ENCODE data around the gene PKP3.

Gene PKP3

GRCh38 chr11:451738-452137 is 57.7 kb downstream of the PKP3 start:
- TF ChIP-seq CTCF (IDR thresholded peaks at IDR 0.05; ENCODE audit: poor library complexity, severe bottlenecking) = no peak
- DNase-seq (ENCODE audit: low spot score) = no peak
- Histone ChIP-seq H3K4me3 (ENCODE audit: severe bottlenecking) (no peak overlapping the region), H3K9me3 (ENCODE audit: severe bottlenecking) (no peaks in the 10 kb centered on the region), H3K27me3 (ENCODE audit: insufficient read depth, poor library complexity, severe bottlenecking) (no peaks in the 10 kb centered on the region), H3K27ac (ENCODE audit: poor library complexity, severe bottlenecking) (no peak overlapping the region), H3K4me1 (ENCODE audit: insufficient read depth, poor library complexity, severe bottlenecking) (peaks cover 5% of the 10 kb centered on the region), H3K36me3 (ENCODE audit: low read depth) (peaks cover 17% of the 10 kb centered on the region; the same call in 1 of the 2 replicates)
- no peak for ATAC-seq (ENCODE audit: low read depth)

- no peaks in the 10 kb centered on the region for H3K9me3 ChIP-seq (ENCODE audit: severe bottlenecking)
- no peaks in the 10 kb centered on the region for H3K27me3 ChIP-seq (ENCODE audit: insufficient read depth, poor library complexity, severe bottlenecking)
- H3K36me3 ChIP-seq (ENCODE audit: low read depth) = peaks cover 17% of the 10 kb centered on the region; the same call in 1 of the 2 replicates
- no peak for TF ChIP-seq CTCF (IDR thresholded peaks at IDR 0.05; ENCODE audit: poor library complexity, severe bottlenecking)
- H3K4me3 ChIP-seq (ENCODE audit: severe bottlenecking) = no peak overlapping the region
- ATAC-seq (ENCODE audit: low read depth) (no peak), DNase-seq (ENCODE audit: low spot score) (no peak)
- peaks cover 5% of the 10 kb centered on the region for H3K4me1 ChIP-seq (ENCODE audit: insufficient read depth, poor library complexity, severe bottlenecking)
- no peak overlapping the region for H3K27ac ChIP-seq (ENCODE audit: poor library complexity, severe bottlenecking)
These were observed 58.3 kb downstream of the PKP3 start for GRCh38 chr11:452203-452744.

GRCh38 chr11:452916-453527 is 59.0 kb downstream of the PKP3 start:
- Histone ChIP-seq H3K9me3 (ENCODE audit: severe bottlenecking) (no peaks in the 10 kb centered on the region), H3K36me3 (ENCODE audit: low read depth) (peaks cover 17% of the 10 kb centered on the region; the same call in 1 of the 2 replicates), H3K4me3 (ENCODE audit: severe bottlenecking) (no peak overlapping the region), H3K27me3 (ENCODE audit: insufficient read depth, poor library complexity, severe bottlenecking) (no peaks in the 10 kb centered on the region), H3K27ac (ENCODE audit: poor library complexity, severe bottlenecking) (no peak overlapping the region), H3K4me1 (ENCODE audit: insufficient read depth, poor library complexity, severe bottlenecking) (no peaks in the 10 kb centered on the region)
- TF ChIP-seq CTCF (IDR thresholded peaks at IDR 0.05; ENCODE audit: poor library complexity, severe bottlenecking) = no peak
- ATAC-seq (ENCODE audit: low read depth) = no peak
- DNase-seq (ENCODE audit: low spot score) = no peak

- no peak for ATAC-seq (ENCODE audit: low read depth)
- Histone ChIP-seq H3K27me3 (ENCODE audit: insufficient read depth, poor library complexity, severe bottlenecking) (no peaks in the 10 kb centered on the region), H3K36me3 (ENCODE audit: low read depth) (peaks cover 17% of the 10 kb centered on the region; the same call in 1 of the 2 replicates), H3K4me1 (ENCODE audit: insufficient read depth, poor library complexity, severe bottlenecking) (no peaks in the 10 kb centered on the region), H3K27ac (ENCODE audit: poor library complexity, severe bottlenecking) (no peak overlapping the region), H3K4me3 (ENCODE audit: severe bottlenecking) (no peak overlapping the region), H3K9me3 (ENCODE audit: severe bottlenecking) (no peaks in the 10 kb centered on the region)
- no peak for DNase-seq (ENCODE audit: low spot score)
- TF ChIP-seq CTCF (IDR thresholded peaks at IDR 0.05; ENCODE audit: poor library complexity, severe bottlenecking) = no peak
These were observed 59.6 kb downstream of the PKP3 start for GRCh38 chr11:453564-453963.

- Histone ChIP-seq H3K9me3 (ENCODE audit: severe bottlenecking) (no peaks in the 10 kb centered on the region), H3K4me1 (ENCODE audit: insufficient read depth, poor library complexity, severe bottlenecking) (no peaks in the 10 kb centered on the region), H3K36me3 (ENCODE audit: low read depth) (peaks cover 17% of the 10 kb centered on the region; the same call in 1 of the 2 replicates), H3K4me3 (ENCODE audit: severe bottlenecking) (no peak overlapping the region), H3K27ac (ENCODE audit: poor library complexity, severe bottlenecking) (no peak overlapping the region), H3K27me3 (ENCODE audit: insufficient read depth, poor library complexity, severe bottlenecking) (no peaks in the 10 kb centered on the region)
- DNase-seq (ENCODE audit: low spot score) (no peak), ATAC-seq (ENCODE audit: low read depth) (no peak)
- TF ChIP-seq CTCF (IDR thresholded peaks at IDR 0.05; ENCODE audit: poor library complexity, severe bottlenecking) = no peak
These were observed 60.0 kb downstream of the PKP3 start for GRCh38 chr11:454043-454442.

All from RWPE2 (cell line).